OCI-LY7 (cell line): ENCODE results near the gene HGS. TPM values are rescaled to one million over a fixed set of nuclear protein-coding genes. Genes with fewer than 3 reads are reported as not detected.

ENCODE experiments used
- BruUV-seq: library from RNA; stranded (reverse); fragments of 400-500 nt; replicated peaks from 2 replicates; lab custom pipeline; 2021; lab: Mats Ljungman, UMichigan
- CTCF ChIA-PET: fragments of 300-600 bp; sonication (Branson Sonifier 250); formaldehyde crosslinking; loops from one replicate; lab custom pipeline; 2022; ENCODE audit warnings: antibody characterized with exemption; ENCODE audit not compliant: unreplicated experiment; lab: Charles Lee
- POLR2A ChIA-PET: fragments of 300-600 bp; sonication (Branson Sonifier 250); formaldehyde crosslinking; loops from one replicate; lab custom pipeline; 2022; ENCODE audit warnings: antibody characterized with exemption; lab: Charles Lee
- DNase-seq: peaks from one replicate; pipeline ENCODE4 v3.0.0-alpha.2; 2015; ENCODE audit warnings: low spot score
- H2AFZ ChIP-seq: fragments of 200-600 bp; sonication (generic), shearing (Covaris generic); 2 replicates; pipeline ENCODE4 v1.6.1; 2014; ENCODE audit warnings: mild to moderate bottlenecking, antibody characterized with exemption, low read length, moderate library complexity
- H3K27ac ChIP-seq: fragments of 200-600 bp; sonication (generic); 2 replicates; pipeline ENCODE4 v1.5.1; 2014; ENCODE audit warnings: mixed run types, low read depth, mild to moderate bottlenecking, moderate library complexity, low read length, inconsistent platforms; ENCODE audit not compliant: poor library complexity, severe bottlenecking
- H3K36me3 ChIP-seq: fragments of 200-600 bp; sonication (generic); 2 replicates; pipeline ENCODE4 v1.6.1; 2014; ENCODE audit warnings: mild to moderate bottlenecking, antibody characterized with exemption, low read length, moderate library complexity, mixed read lengths; ENCODE audit not compliant: insufficient read depth
- H3K4me1 ChIP-seq: fragments of 200-600 bp; sonication (generic); 2 replicates; pipeline ENCODE4 v1.5.1; 2014; ENCODE audit warnings: mild to moderate bottlenecking, low read length; ENCODE audit not compliant: insufficient read depth, poor library complexity, severe bottlenecking
- H3K4me2 ChIP-seq: fragments of 200-600 bp; sonication (generic); 2 replicates; pipeline ENCODE4 v1.6.1; 2014; ENCODE audit warnings: mild to moderate bottlenecking, low read length
- H3K4me3 ChIP-seq: fragments of 200-600 bp; sonication (generic); 2 replicates; pipeline ENCODE4 v1.5.1; 2014; ENCODE audit warnings: mild to moderate bottlenecking, low read depth, low read length; ENCODE audit not compliant: poor library complexity, severe bottlenecking
- H3K79me2 ChIP-seq: fragments of 200-600 bp; sonication (generic); 2 replicates; pipeline ENCODE4 v1.6.1; 2016; ENCODE audit warnings: low read depth, mild to moderate bottlenecking, low read length, moderate library complexity, mixed read lengths; ENCODE audit not compliant: insufficient read depth
- H3K9me2 ChIP-seq: fragments of 200-600 bp; sonication (generic); 2 replicates; pipeline ENCODE4 v1.6.1; 2016; ENCODE audit warnings: mild to moderate bottlenecking, low read length, mixed read lengths; ENCODE audit not compliant: insufficient read depth
- H3K9me3 ChIP-seq: fragments of 200-600 bp; sonication (generic); 2 replicates; pipeline ENCODE4 v1.6.1; 2014; ENCODE audit warnings: mild to moderate bottlenecking, mixed run types, low read length, mixed read lengths
- H4K20me1 ChIP-seq: fragments of 200-600 bp; sonication (generic); 2 replicates; pipeline ENCODE4 v1.6.1; 2014; ENCODE audit warnings: mild to moderate bottlenecking, antibody characterized with exemption, low read length, moderate library complexity, mixed read lengths; ENCODE audit not compliant: insufficient read depth
- CTCF ChIP-seq: fragments of 200-600 bp; sonication (generic); conservative IDR thresholded peaks from 2 replicates; pipeline ENCODE4 v1.5.1; 2014; ENCODE audit warnings: mild to moderate bottlenecking, antibody characterized with exemption, low read length, moderate library complexity, mixed read lengths
- EZH2phosphoT487 ChIP-seq: fragments of 200-600 bp; sonication (generic); IDR thresholded peaks from 2 replicates; pipeline ENCODE4 v1.6.1; 2018; ENCODE audit warnings: low read depth, borderline replicate concordance, mild to moderate bottlenecking, mixed run types, antibody characterized with exemption, low read length, moderate library complexity, mixed read lengths
- intact Hi-C: fragments of 100-400 bp; cut with micrococcal nuclease; formaldehyde crosslinking; loops from one replicate; pipeline ENCODE4 v1.10.0; 2022; ENCODE audit not compliant: unreplicated experiment
- total RNA-seq, 2 experiments: library from RNA; depleted of rRNA in 1 of 2; stranded (reverse); fragments of >200 nt in 1 of 2; shearing (Covaris generic) in 1 of 2; gene quantifications; 2 replicates each; pipeline ENCODE4 v1.2.3, GENCODE V29; 2014 to 2022

HGS gene
- total RNA-seq, 2 experiments from 2014 or later = 162 to 175 TPM

- no peak for TF ChIP-seq CTCF
- TF ChIP-seq EZH2phosphoT487 = no peak
- ChIA-PET POLR2A (interaction anchor here (0.5 kb wide), 1 partner anchor 96 kb away, joined by 5 read pairs; no protein-coding TSS in a partner anchor), CTCF (interaction anchor here (0.5 kb wide), 1 partner anchor 51 kb away, joined by 4 read pairs; the partner anchor contains the start of genes ARL16 and HGS)
- H3K9me2 ChIP-seq = no peaks in the 10 kb centered on the region
- no peaks in the 10 kb centered on the region for H4K20me1 ChIP-seq
- no TSS peak for BruUV-seq
- no peak for DNase-seq
- no peaks in the 10 kb centered on the region for H3K36me3 ChIP-seq
- no peak overlapping the region for H3K4me3 ChIP-seq
- H3K27ac ChIP-seq = no peak overlapping the region
- no peaks in the 10 kb centered on the region for H3K4me1 ChIP-seq
- H2AFZ ChIP-seq = no peak overlapping the region
- no peak overlapping the region for H3K4me2 ChIP-seq
- no peaks in the 10 kb centered on the region for H3K79me2 ChIP-seq
- no peaks in the 10 kb centered on the region for H3K9me3 ChIP-seq
- intact Hi-C loops = no loop called here
Observed at GRCh38 chr17:81734405-81735263, 50.8 kb downstream of the HGS start.

GRCh38 chr17:81735264-81736102 lies 51.7 kb downstream of the HGS start:
- Histone ChIP-seq H3K4me3 (no peak overlapping the region), H4K20me1 (no peaks in the 10 kb centered on the region), H3K36me3 (no peaks in the 10 kb centered on the region), H3K9me2 (no peaks in the 10 kb centered on the region), H3K27ac (no peak overlapping the region), H3K9me3 (no peaks in the 10 kb centered on the region), H3K4me2 (no peak overlapping the region), H3K79me2 (no peaks in the 10 kb centered on the region), H2AFZ (no peak overlapping the region), H3K4me1 (no peaks in the 10 kb centered on the region)
- ChIA-PET CTCF (no interaction called here), POLR2A (no interaction called here)
- BruUV-seq = no TSS peak
- intact Hi-C loops = no loop called here
- TF ChIP-seq EZH2phosphoT487 (no peak), CTCF (no peak)
- no peak for DNase-seq
